Stimulated activated naive CD8-positive, alpha-beta T cell treated with anti-CD3 and anti-CD28 coated beads, Interleukin-15, amount 100 ng/mL, for 72 hours (primary cell): ENCODE measurements around the gene SLC20A1.

Source experiments
- ATAC-seq: fragments of 150-1000 bp; cut with Tn5 transposase; 2 replicates; pipeline ENCODE4 v1.10.0; 2021; ENCODE audit warnings: mild to moderate bottlenecking, moderate library complexity
- DNase-seq, 2 donors: peaks; one replicate each; pipeline ENCODE4 v3.0.0; 2021 to 2022
- H3K27ac Mint-ChIP-seq, 2 donors: one replicate each; pipeline ENCODE4 v1.8.0; 2022; ENCODE audit warnings: mild to moderate bottlenecking in 2 of 2, mixed read lengths in 2 of 2, moderate library complexity in 2 of 2
- H3K27me3 Mint-ChIP-seq: one replicate; pipeline ENCODE4 v1.8.0; 2022; ENCODE audit warnings: mixed read lengths
- H3K4me1 Mint-ChIP-seq: one replicate; pipeline ENCODE4 v1.8.0; 2022; ENCODE audit warnings: mild to moderate bottlenecking, mixed read lengths
- H3K4me3 Mint-ChIP-seq, 2 donors: one replicate each; pipeline ENCODE4 v1.8.0; 2022; ENCODE audit warnings: mild to moderate bottlenecking in 2 of 2, mixed read lengths in 2 of 2, moderate library complexity in 1 of 2
- H3K9me3 Mint-ChIP-seq, 2 donors: one replicate each; pipeline ENCODE4 v1.8.0; 2022; ENCODE audit warnings: mixed read lengths in 2 of 2

The SLC20A1 gene

GRCh38 chr2:112636605-112637288 lies 9.0 kb upstream of the SLC20A1 start:
- DNase-seq, result peak; percentile 35 to 70
- Mint-ChIP-seq H3K4me1 (peaks cover 71% of the 10 kb centered on the region), H3K27ac (peak overlapping the region in 1 of 2 donors; percentile 84), H3K4me3 (peak overlapping the region; percentile 13 to 26), H3K9me3 (no peaks in the 10 kb centered on the region), H3K27me3 (peaks cover 17% of the 10 kb centered on the region)
- ATAC-seq, result peak; percentile 93

DNA sequence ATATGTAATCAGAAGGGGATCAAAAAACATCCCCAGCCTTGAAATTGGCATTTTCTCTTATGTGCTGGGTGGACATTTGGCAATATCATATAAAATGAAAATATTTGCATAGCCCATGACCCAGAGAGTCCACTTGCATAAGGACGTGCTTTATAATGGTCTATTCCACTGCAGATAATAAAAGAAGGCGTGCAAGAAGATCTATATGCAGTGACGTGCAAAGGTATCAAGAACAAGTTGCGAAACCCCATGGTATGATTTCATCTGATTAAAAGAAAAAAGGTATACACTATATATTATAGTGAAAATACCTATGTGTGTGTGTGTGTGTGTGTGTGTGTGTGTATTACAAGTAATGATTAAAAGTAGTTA lies 8.5 kb upstream of the SLC20A1 start:
- Mint-ChIP-seq H3K9me3 (no peaks in the 10 kb centered on the region), H3K4me1 (peaks cover 67% of the 10 kb centered on the region), H3K4me3 (no peak overlapping the region), H3K27me3 (peaks cover 17% of the 10 kb centered on the region), H3K27ac (no peak overlapping the region)
- no peak for ATAC-seq
- no peak for DNase-seq

- H3K27ac Mint-ChIP-seq, result no peak overlapping the region
- DNase-seq, result no peak
- H3K9me3 Mint-ChIP-seq, result no peaks in the 10 kb centered on the region
- peak overlapping the region in 1 of 2 donors; percentile 52 for H3K4me3 Mint-ChIP-seq
- peaks cover 15% of the 10 kb centered on the region for H3K27me3 Mint-ChIP-seq
- H3K4me1 Mint-ChIP-seq, result peaks cover 65% of the 10 kb centered on the region
- no peak for ATAC-seq
Observed at GRCh38 chr2:112639936-112640335, 5.8 kb upstream of the SLC20A1 start.

DNA sequence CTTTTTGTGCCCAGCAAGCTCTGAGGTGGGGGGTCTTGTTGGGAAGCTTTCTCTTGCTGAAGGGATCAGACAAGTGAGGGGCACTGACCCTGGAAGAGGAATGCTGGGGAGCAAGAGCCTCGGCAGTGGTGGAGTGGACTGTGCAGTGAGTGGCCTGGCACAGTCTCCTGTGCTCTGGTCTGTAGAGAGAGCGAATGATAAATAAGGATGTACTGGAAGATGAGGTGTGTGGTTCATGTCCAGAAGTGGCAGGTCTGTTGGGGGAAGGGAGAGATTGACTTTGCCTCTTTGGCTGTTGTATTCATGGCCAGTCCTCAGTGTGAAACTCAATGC lies 5.3 kb upstream of the SLC20A1 start:
- DNase-seq, result no peak
- Mint-ChIP-seq H3K4me1 (peaks cover 62% of the 10 kb centered on the region), H3K4me3 (peak overlapping the region; percentile 23 to 52), H3K27ac (no peak overlapping the region), H3K9me3 (no peaks in the 10 kb centered on the region), H3K27me3 (peaks cover 10% of the 10 kb centered on the region)
- ATAC-seq, result no peak

- DNase-seq, result no peak
- Mint-ChIP-seq H3K4me3 (peak overlapping the region; percentile 9 to 36), H3K9me3 (no peaks in the 10 kb centered on the region), H3K27me3 (peaks cover 6% of the 10 kb centered on the region), H3K4me1 (peaks cover 56% of the 10 kb centered on the region), H3K27ac (no peak overlapping the region)
- no peak for ATAC-seq
Observed at GRCh38 chr2:112640800-112641675, 4.7 kb upstream of the SLC20A1 start.

DNA sequence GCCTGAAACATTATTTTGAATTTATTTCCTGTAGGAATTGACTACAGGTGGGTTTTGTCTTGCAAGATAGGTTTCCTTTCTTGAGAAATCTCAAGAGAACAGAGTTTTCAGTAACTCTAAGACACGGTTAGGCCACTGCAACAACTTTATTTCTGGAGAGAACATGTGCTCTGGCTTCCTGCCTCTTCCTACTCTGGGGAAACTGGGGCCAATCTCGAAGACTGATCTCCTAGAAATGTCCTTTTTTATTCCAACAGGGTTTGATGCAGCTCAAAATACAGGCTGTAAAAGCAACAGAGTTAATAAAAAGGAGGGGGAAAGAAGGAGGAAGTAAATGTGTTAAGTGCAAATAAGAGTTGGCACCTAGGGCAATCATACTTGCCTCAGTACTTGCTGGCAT lies 4.0 kb upstream of the SLC20A1 start:
- Mint-ChIP-seq H3K27me3 (peaks cover 5% of the 10 kb centered on the region), H3K4me1 (peaks cover 49% of the 10 kb centered on the region), H3K27ac (no peak overlapping the region), H3K9me3 (no peaks in the 10 kb centered on the region), H3K4me3 (no peak overlapping the region)
- DNase-seq (no peak), ATAC-seq (no peak)

DNA sequence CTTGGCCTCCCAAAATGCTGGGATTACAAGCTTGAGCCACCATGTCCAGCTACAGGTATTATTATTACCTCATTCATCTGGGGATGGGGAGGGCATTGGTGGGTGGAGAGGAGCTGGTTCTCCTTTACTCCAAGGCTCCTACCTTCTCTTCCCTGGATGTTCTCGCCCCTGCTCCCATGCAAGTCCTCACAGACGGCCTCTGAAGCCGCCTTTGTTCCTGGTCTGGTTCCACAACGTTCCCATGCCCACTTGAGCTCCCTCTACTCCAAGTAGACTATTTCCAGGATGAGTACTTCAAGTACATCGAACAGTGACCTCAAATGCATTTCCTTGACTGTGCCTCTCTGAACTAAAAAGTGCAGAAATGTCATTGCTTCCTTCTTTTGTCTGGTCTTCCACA lies 3.2 kb upstream of the SLC20A1 start:
- H3K27ac Mint-ChIP-seq, result no peak overlapping the region
- no peak overlapping the region for H3K4me3 Mint-ChIP-seq
- H3K9me3 Mint-ChIP-seq, result no peaks in the 10 kb centered on the region
- ATAC-seq, result no peak
- no peak for DNase-seq
- H3K4me1 Mint-ChIP-seq, result peaks cover 52% of the 10 kb centered on the region
- H3K27me3 Mint-ChIP-seq, result no peaks in the 10 kb centered on the region

DNA sequence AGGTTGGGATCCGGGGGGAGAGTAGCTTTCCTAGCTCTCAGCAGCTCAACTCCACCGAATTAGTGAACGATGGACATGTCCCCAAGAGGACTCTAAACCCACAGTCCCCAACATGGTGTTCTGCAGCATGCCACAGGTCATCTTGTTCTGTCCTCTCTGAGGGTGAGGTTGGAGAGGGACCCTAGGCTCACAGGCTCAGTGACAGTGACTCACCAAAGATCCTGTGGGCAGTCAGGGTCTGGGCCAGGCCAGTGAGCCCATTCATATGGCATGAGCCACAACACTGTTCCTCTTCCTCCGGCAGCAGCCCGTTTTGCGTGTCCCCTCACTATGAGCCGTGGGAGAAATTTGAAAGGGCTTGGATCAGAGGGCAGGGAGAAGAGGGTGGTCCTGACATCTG lies 2.8 kb upstream of the SLC20A1 start:
- no peaks in the 10 kb centered on the region for H3K9me3 Mint-ChIP-seq
- no peak overlapping the region for H3K4me3 Mint-ChIP-seq
- H3K27me3 Mint-ChIP-seq, result no peaks in the 10 kb centered on the region
- peaks cover 56% of the 10 kb centered on the region for H3K4me1 Mint-ChIP-seq
- no peak for DNase-seq
- no peak for ATAC-seq
- H3K27ac Mint-ChIP-seq, result no peak overlapping the region

DNA sequence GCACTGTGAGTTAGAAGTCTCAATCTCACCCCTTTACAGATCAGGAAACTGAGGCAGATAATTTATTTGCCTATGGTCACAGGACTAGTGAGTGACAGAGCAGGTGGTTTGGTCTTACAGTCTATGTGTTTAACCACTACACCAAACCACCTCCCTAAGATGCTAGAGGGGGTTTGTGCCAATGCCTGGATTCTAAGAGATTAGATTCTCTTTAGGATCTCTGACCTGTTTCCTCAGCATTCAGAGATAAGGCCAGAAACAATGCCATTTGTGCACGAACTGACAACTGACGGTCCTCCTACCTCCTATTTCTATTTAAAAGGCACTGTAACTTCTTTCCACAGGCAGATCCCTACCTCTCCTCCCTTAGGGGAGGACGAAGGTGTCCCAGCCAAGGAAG lies 2.3 kb upstream of the SLC20A1 start:
- DNase-seq (no peak), ATAC-seq (no peak)
- Mint-ChIP-seq H3K27ac (no peak overlapping the region), H3K4me3 (no peak overlapping the region), H3K4me1 (peaks cover 61% of the 10 kb centered on the region), H3K9me3 (no peaks in the 10 kb centered on the region), H3K27me3 (no peaks in the 10 kb centered on the region)

DNA sequence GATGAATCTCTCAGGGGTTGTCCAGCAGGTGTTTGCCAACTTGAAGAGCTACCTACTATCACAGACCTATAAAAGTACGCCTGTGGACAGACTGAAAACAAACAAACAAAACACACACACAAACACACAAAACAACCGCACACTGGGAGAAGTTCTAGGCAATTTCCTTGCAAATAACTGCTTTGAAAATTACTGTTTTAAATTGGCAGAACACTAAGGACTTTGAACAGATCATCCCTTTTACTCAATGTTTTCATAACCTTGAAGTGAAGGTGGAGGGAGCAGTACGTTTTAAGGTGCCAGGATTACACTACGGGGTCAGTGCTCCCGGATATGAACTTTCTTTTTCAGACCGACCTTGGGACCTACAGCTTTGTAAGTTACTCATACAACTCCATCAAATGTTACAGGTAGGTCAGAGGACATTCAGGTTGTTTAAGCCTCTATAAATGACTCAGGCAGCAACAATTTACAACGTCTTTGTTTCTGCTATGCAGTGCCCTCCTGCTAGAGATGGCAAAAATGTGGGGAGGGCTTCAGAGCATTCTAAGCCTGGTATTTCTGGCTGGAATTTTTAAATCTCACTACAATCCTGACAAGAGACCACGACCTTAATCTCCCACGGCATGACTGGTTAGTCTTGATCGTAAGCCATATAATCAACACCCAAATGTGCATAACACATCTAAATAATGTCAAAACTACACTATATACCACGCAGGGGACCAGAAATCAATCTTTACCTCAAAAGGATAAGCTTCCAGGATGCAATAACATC lies 1.4 kb upstream of the SLC20A1 start:
- Mint-ChIP-seq H3K27ac (no peak overlapping the region), H3K9me3 (no peaks in the 10 kb centered on the region), H3K27me3 (no peaks in the 10 kb centered on the region), H3K4me1 (peaks cover 70% of the 10 kb centered on the region), H3K4me3 (peak overlapping the region; percentile 92 to 99)
- ATAC-seq (no peak), DNase-seq (no peak)

DNA sequence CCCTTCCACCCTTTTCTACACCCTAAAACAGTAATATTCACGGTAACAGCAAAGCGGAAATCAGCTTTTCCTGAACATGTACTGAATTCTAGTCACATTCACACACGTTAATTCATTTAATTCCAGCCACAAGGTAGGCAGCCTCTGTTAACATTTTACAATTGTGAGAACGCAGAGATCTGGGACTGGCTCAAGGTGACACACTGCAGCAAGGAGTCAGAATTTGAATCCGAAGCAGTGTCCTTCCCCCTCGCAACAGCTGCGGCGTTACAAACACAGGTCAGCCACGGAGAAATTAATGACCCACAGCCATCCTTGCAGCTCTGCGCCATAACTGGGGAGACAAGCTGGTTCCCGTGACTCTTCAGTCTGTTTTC lies 818 bp upstream of the SLC20A1 start:
- ATAC-seq, result no peak

GRCh38 chr2:112646102-112646719 lies 472 bp downstream of the SLC20A1 start:
- Mint-ChIP-seq H3K27ac (peak overlapping the region; percentile 87 to 94), H3K4me3 (peak overlapping the region; percentile 92 to 99)
- peak; percentile 39 for ATAC-seq

More for the DNA sequence above, 818 bp upstream of the SLC20A1 start:
- H3K27ac Mint-ChIP-seq, result peak overlapping the region in 1 of 2 donors; percentile 83
- H3K4me3 Mint-ChIP-seq, result peak overlapping the region; percentile 92 to 99
- H3K4me1 Mint-ChIP-seq, result peaks cover 74% of the 10 kb centered on the region
- H3K27me3 Mint-ChIP-seq, result no peaks in the 10 kb centered on the region
- no peak for DNase-seq
- no peaks in the 10 kb centered on the region for H3K9me3 Mint-ChIP-seq

GRCh38 chr2:112646791-112647689 lies 1.3 kb downstream of the SLC20A1 start:
- DNase-seq (no peak), ATAC-seq (no peak)
- Mint-ChIP-seq H3K4me1 (peaks cover 70% of the 10 kb centered on the region), H3K4me3 (peak overlapping the region; percentile 92 to 99), H3K27ac (peak overlapping the region; percentile 94), H3K27me3 (no peaks in the 10 kb centered on the region), H3K9me3 (no peaks in the 10 kb centered on the region)

More at GRCh38 chr2:112646102-112646719, 472 bp downstream of the SLC20A1 start:
- peak; percentile 60 to 61 for DNase-seq
- Mint-ChIP-seq H3K27me3 (no peaks in the 10 kb centered on the region), H3K9me3 (no peaks in the 10 kb centered on the region), H3K4me1 (peaks cover 69% of the 10 kb centered on the region)

GRCh38 chr2:112648081-112648480 lies 2.3 kb downstream of the SLC20A1 start:
- Mint-ChIP-seq H3K4me3 (peak overlapping the region; percentile 92 to 99), H3K9me3 (no peaks in the 10 kb centered on the region), H3K27ac (no peak overlapping the region), H3K4me1 (peaks cover 71% of the 10 kb centered on the region), H3K27me3 (no peaks in the 10 kb centered on the region)
- DNase-seq (no peak), ATAC-seq (no peak)
